ENCODE data around the gene PPP1R8.

DNA sequence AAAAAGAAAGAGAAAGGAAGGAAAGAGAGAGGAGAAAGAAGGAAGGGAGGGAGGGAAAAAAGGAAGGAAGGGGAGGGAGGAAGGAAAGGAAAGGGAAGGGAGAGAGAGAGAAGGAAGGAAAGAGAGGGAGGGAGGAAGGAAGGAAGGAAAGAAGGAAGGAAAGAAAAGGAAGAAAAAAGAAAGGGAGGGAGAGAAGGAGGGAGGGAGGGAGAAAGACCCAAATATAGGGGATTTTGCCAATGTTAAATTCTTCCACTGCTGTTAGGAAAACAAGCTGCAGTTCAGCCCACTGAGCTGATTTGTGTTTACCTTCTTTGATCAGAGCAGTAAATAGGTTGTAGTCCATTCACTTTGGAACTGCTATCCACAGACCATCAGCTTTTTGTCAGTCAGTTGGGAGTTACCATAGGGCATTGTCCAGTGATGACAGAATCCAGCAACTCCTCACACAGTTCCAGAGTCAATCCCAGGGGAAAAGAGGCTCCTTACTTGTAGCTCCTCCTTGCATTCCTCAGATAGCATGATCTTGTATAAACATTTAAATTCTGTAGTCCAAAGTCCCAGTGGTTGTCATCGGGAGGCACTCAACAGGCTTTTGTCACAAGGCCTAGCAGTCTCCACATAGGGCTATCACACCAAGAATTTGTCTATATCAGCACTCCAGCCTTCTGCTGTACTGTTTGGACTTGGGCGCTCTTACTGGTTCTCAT, 13.5 kb upstream of the PPP1R8 start:
- TF ChIP-seq POLR2AphosphoS5 (IDR thresholded peaks at IDR 0.05) (no peak), POLR2A (IDR thresholded peaks at IDR 0.05) (no peak), EP300 (IDR thresholded peaks at IDR 0.05) (no peak)
- TF ChIP-seq, protein P1, sequence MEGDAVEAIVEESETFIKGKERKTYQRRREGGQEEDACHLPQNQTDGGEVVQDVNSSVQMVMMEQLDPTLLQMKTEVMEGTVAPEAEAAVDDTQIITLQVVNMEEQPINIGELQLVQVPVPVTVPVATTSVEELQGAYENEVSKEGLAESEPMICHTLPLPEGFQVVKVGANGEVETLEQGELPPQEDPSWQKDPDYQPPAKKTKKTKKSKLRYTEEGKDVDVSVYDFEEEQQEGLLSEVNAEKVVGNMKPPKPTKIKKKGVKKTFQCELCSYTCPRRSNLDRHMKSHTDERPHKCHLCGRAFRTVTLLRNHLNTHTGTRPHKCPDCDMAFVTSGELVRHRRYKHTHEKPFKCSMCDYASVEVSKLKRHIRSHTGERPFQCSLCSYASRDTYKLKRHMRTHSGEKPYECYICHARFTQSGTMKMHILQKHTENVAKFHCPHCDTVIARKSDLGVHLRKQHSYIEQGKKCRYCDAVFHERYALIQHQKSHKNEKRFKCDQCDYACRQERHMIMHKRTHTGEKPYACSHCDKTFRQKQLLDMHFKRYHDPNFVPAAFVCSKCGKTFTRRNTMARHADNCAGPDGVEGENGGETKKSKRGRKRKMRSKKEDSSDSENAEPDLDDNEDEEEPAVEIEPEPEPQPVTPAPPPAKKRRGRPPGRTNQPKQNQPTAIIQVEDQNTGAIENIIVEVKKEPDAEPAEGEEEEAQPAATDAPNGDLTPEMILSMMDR (IDR thresholded peaks at IDR 0.05), result no peak

Measured in suprapubic skin (tissue), 4 donors.